ENCODE data around the gene MYCBPAP.

Gene MYCBPAP

GRCh38 chr17:50544516-50544915 lies 36.3 kb downstream of the MYCBPAP start:
- no peaks in the 10 kb centered on the region for H3K9me3 ChIP-seq (replicated peaks; ENCODE audit: low read length)
- no peak overlapping the region for H3K4me3 ChIP-seq (ENCODE audit: low read length)
- H3K9ac ChIP-seq (ENCODE audit: low read depth, low read length), result no peak overlapping the region
- peaks cover 9% of the 10 kb centered on the region for H3K36me3 ChIP-seq (ENCODE audit: insufficient read depth, low read length)
- H3K4me1 ChIP-seq (ENCODE audit: control insufficient read depth, insufficient read depth, low read length), result peaks cover 30% of the 10 kb centered on the region
- no peak overlapping the region for H3K4me2 ChIP-seq (ENCODE audit: low read length)
- no peaks in the 10 kb centered on the region for H3K27me3 ChIP-seq (ENCODE audit: control insufficient read depth, insufficient read depth, low read length)

- no peaks in the 10 kb centered on the region for H3K9me3 ChIP-seq (replicated peaks; ENCODE audit: low read length)
- no peak overlapping the region for H3K9ac ChIP-seq (ENCODE audit: low read depth, low read length)
- H3K27me3 ChIP-seq (ENCODE audit: control insufficient read depth, insufficient read depth, low read length), result no peaks in the 10 kb centered on the region
- H3K4me3 ChIP-seq (ENCODE audit: low read length), result no peak overlapping the region
- no peak overlapping the region for H3K4me2 ChIP-seq (ENCODE audit: low read length)
- H3K4me1 ChIP-seq (ENCODE audit: control insufficient read depth, insufficient read depth, low read length), result peaks cover 30% of the 10 kb centered on the region
- peaks cover 16% of the 10 kb centered on the region for H3K36me3 ChIP-seq (ENCODE audit: insufficient read depth, low read length)
These were observed 37.1 kb downstream of the MYCBPAP start for GRCh38 chr17:50545311-50545710.

- peaks cover 25% of the 10 kb centered on the region for H3K4me1 ChIP-seq (ENCODE audit: control insufficient read depth, insufficient read depth, low read length)
- H3K27me3 ChIP-seq (ENCODE audit: control insufficient read depth, insufficient read depth, low read length), result no peaks in the 10 kb centered on the region
- H3K36me3 ChIP-seq (ENCODE audit: insufficient read depth, low read length), result peaks cover 26% of the 10 kb centered on the region
- peak overlapping the region; percentile 92 for H3K4me2 ChIP-seq (ENCODE audit: low read length)
- H3K4me3 ChIP-seq (ENCODE audit: low read length), result no peak overlapping the region
- H3K9me3 ChIP-seq (replicated peaks; ENCODE audit: low read length), result no peaks in the 10 kb centered on the region
- H3K9ac ChIP-seq (ENCODE audit: low read depth, low read length), result no peak overlapping the region
These were observed 38.4 kb downstream of the MYCBPAP start for GRCh38 chr17:50546701-50547034.

GRCh38 chr17:50547035-50547735 lies 38.9 kb downstream of the MYCBPAP start, which contains the start of gene SPATA20:
Gene SPATA20, plus strand, starts transcription at chr17:50547174. Its CDS starts 35 bp downstream, at chr17:50547209.
- Histone ChIP-seq H3K4me2 (ENCODE audit: low read length) (peak within 1 kb of the TSS; percentile 92), H3K4me1 (ENCODE audit: control insufficient read depth, insufficient read depth, low read length) (peaks cover 23% of the 10 kb centered on the region), H3K27me3 (ENCODE audit: control insufficient read depth, insufficient read depth, low read length) (no peaks in the 10 kb centered on the region), H3K9ac (ENCODE audit: low read depth, low read length) (peak within 1 kb of the TSS; percentile 84), H3K4me3 (ENCODE audit: low read length) (peak within 1 kb of the TSS; percentile 76), H3K9me3 (replicated peaks; ENCODE audit: low read length) (no peaks in the 10 kb centered on the region), H3K36me3 (ENCODE audit: insufficient read depth, low read length) (peaks cover 29% of the 10 kb centered on the region)

- H3K9ac ChIP-seq (ENCODE audit: low read depth, low read length), result peak overlapping the region; percentile 84
- peaks cover 29% of the 10 kb centered on the region for H3K36me3 ChIP-seq (ENCODE audit: insufficient read depth, low read length)
- H3K4me1 ChIP-seq (ENCODE audit: control insufficient read depth, insufficient read depth, low read length), result peaks cover 17% of the 10 kb centered on the region
- no peaks in the 10 kb centered on the region for H3K9me3 ChIP-seq (replicated peaks; ENCODE audit: low read length)
- H3K4me3 ChIP-seq (ENCODE audit: low read length), result peak overlapping the region; percentile 76
- H3K4me2 ChIP-seq (ENCODE audit: low read length), result peak overlapping the region; percentile 92
- H3K27me3 ChIP-seq (ENCODE audit: control insufficient read depth, insufficient read depth, low read length), result no peaks in the 10 kb centered on the region
These were observed 39.5 kb downstream of the MYCBPAP start for GRCh38 chr17:50547736-50548083.

- Histone ChIP-seq H3K9me3 (replicated peaks; ENCODE audit: low read length) (no peaks in the 10 kb centered on the region), H3K9ac (ENCODE audit: low read depth, low read length) (no peak overlapping the region)
These were observed 40.6 kb downstream of the MYCBPAP start for GRCh38 chr17:50548831-50549230.

GRCh38 chr17:50549256-50549941 lies 41.2 kb downstream of the MYCBPAP start:
- no peak overlapping the region for H3K4me2 ChIP-seq (ENCODE audit: low read length)
- no peaks in the 10 kb centered on the region for H3K9me3 ChIP-seq (replicated peaks; ENCODE audit: low read length)
- H3K36me3 ChIP-seq (ENCODE audit: insufficient read depth, low read length), result peaks cover 34% of the 10 kb centered on the region
- H3K27me3 ChIP-seq (ENCODE audit: control insufficient read depth, insufficient read depth, low read length), result no peaks in the 10 kb centered on the region
- no peak overlapping the region for H3K4me3 ChIP-seq (ENCODE audit: low read length)
- H3K9ac ChIP-seq (ENCODE audit: low read depth, low read length), result no peak overlapping the region
- H3K4me1 ChIP-seq (ENCODE audit: control insufficient read depth, insufficient read depth, low read length), result peaks cover 10% of the 10 kb centered on the region

More at GRCh38 chr17:50548831-50549230, 40.6 kb downstream of the MYCBPAP start:
- peaks cover 34% of the 10 kb centered on the region for H3K36me3 ChIP-seq (ENCODE audit: insufficient read depth, low read length)
- H3K4me3 ChIP-seq (ENCODE audit: low read length), result no peak overlapping the region
- peaks cover 10% of the 10 kb centered on the region for H3K4me1 ChIP-seq (ENCODE audit: control insufficient read depth, insufficient read depth, low read length)
- no peak overlapping the region for H3K4me2 ChIP-seq (ENCODE audit: low read length)
- H3K27me3 ChIP-seq (ENCODE audit: control insufficient read depth, insufficient read depth, low read length), result no peaks in the 10 kb centered on the region

- Histone ChIP-seq H3K4me1 (ENCODE audit: control insufficient read depth, insufficient read depth, low read length) (peaks cover 10% of the 10 kb centered on the region), H3K9ac (ENCODE audit: low read depth, low read length) (no peak overlapping the region), H3K36me3 (ENCODE audit: insufficient read depth, low read length) (peaks cover 34% of the 10 kb centered on the region), H3K9me3 (replicated peaks; ENCODE audit: low read length) (no peaks in the 10 kb centered on the region), H3K4me3 (ENCODE audit: low read length) (no peak overlapping the region), H3K4me2 (ENCODE audit: low read length) (no peak overlapping the region), H3K27me3 (ENCODE audit: control insufficient read depth, insufficient read depth, low read length) (no peaks in the 10 kb centered on the region)
These were observed 41.7 kb downstream of the MYCBPAP start for GRCh38 chr17:50549969-50550368.

GRCh38 chr17:50550661-50551432 lies 42.6 kb downstream of the MYCBPAP start:
- H3K4me1 ChIP-seq (ENCODE audit: control insufficient read depth, insufficient read depth, low read length), result peaks cover 10% of the 10 kb centered on the region
- H3K27me3 ChIP-seq (ENCODE audit: control insufficient read depth, insufficient read depth, low read length), result no peaks in the 10 kb centered on the region

GRCh38 chr17:50551433-50551815 lies 43.2 kb downstream of the MYCBPAP start:
- Histone ChIP-seq H3K4me1 (ENCODE audit: control insufficient read depth, insufficient read depth, low read length) (peaks cover 10% of the 10 kb centered on the region), H3K4me3 (ENCODE audit: low read length) (no peak overlapping the region), H3K9me3 (replicated peaks; ENCODE audit: low read length) (no peaks in the 10 kb centered on the region), H3K4me2 (ENCODE audit: low read length) (no peak overlapping the region), H3K36me3 (ENCODE audit: insufficient read depth, low read length) (peaks cover 43% of the 10 kb centered on the region), H3K9ac (ENCODE audit: low read depth, low read length) (no peak overlapping the region), H3K27me3 (ENCODE audit: control insufficient read depth, insufficient read depth, low read length) (no peaks in the 10 kb centered on the region)

More at GRCh38 chr17:50550661-50551432, 42.6 kb downstream of the MYCBPAP start:
- Histone ChIP-seq H3K9ac (ENCODE audit: low read depth, low read length) (no peak overlapping the region), H3K4me2 (ENCODE audit: low read length) (no peak overlapping the region), H3K9me3 (replicated peaks; ENCODE audit: low read length) (no peaks in the 10 kb centered on the region), H3K36me3 (ENCODE audit: insufficient read depth, low read length) (peaks cover 37% of the 10 kb centered on the region), H3K4me3 (ENCODE audit: low read length) (no peak overlapping the region)

- peaks cover 10% of the 10 kb centered on the region for H3K4me1 ChIP-seq (ENCODE audit: control insufficient read depth, insufficient read depth, low read length)
- no peak overlapping the region for H3K9ac ChIP-seq (ENCODE audit: low read depth, low read length)
- H3K9me3 ChIP-seq (replicated peaks; ENCODE audit: low read length), result no peaks in the 10 kb centered on the region
- no peak overlapping the region for H3K4me2 ChIP-seq (ENCODE audit: low read length)
- no peaks in the 10 kb centered on the region for H3K27me3 ChIP-seq (ENCODE audit: control insufficient read depth, insufficient read depth, low read length)
- H3K36me3 ChIP-seq (ENCODE audit: insufficient read depth, low read length), result peaks cover 44% of the 10 kb centered on the region
- H3K4me3 ChIP-seq (ENCODE audit: low read length), result no peak overlapping the region
These were observed 43.6 kb downstream of the MYCBPAP start for GRCh38 chr17:50551884-50552283.
